HG02571 (cell line): Measurements from ENCODE around the gene KRT31.
"Not testable (repeated sequence)": the region's sequence is repeated elsewhere in the genome, so short reads cannot be mapped to it uniquely, and the experiment has no call there.

Experiments used
- ATAC-seq: cut with Tn5 transposase; IDR thresholded peaks from one replicate; pipeline ENCODE4 v1.9.1; 2021; ENCODE audit warnings: mild to moderate bottlenecking, moderate library complexity; ENCODE audit not compliant: unreplicated experiment

The KRT31 gene

GRCh38 chr17:41396996-41397660, at the start of gene KRT31:
KRT31 (minus strand) TSS chr17:41397608; CDS start chr17:41397539, 69 bp downstream.
- ATAC-seq: no peak

GRCh38 chr17:41446806-41447205, 49.4 kb upstream of the KRT31 start:
- ATAC-seq: no peak

GRCh38 chr17:41444640-41445039, 47.2 kb upstream of the KRT31 start:
- no peak for ATAC-seq

- no peak for ATAC-seq
Observed at GRCh38 chr17:41444186-41444585, 46.8 kb upstream of the KRT31 start.

- ATAC-seq: no peak
Observed at GRCh38 chr17:41442739-41443138, 45.3 kb upstream of the KRT31 start.

- ATAC-seq: no peak
Observed at GRCh38 chr17:41440531-41441033, 43.2 kb upstream of the KRT31 start, which contains the start of gene KRT38. KRT38 (minus strand) TSS chr17:41440983; CDS start chr17:41440921, 62 bp downstream.

- ATAC-seq: no peak
Observed at GRCh38 chr17:41439375-41439774, 42.0 kb upstream of the KRT31 start.

GRCh38 chr17:41437769-41438168, 40.4 kb upstream of the KRT31 start:
- ATAC-seq: no peak

- ATAC-seq: no peak
Observed at GRCh38 chr17:41437254-41437653, 39.8 kb upstream of the KRT31 start.

- ATAC-seq: no peak
Observed at GRCh38 chr17:41434415-41434814, 37.0 kb upstream of the KRT31 start.

GRCh38 chr17:41434005-41434404, 36.6 kb upstream of the KRT31 start:
- no peak for ATAC-seq

GRCh38 chr17:41433586-41433985, 36.2 kb upstream of the KRT31 start:
- ATAC-seq: no peak

GRCh38 chr17:41430376-41430775, 33.0 kb upstream of the KRT31 start:
- ATAC-seq: not testable (repeated sequence)

- ATAC-seq: no peak
Observed at GRCh38 chr17:41429667-41430066, 32.3 kb upstream of the KRT31 start.

GRCh38 chr17:41428591-41429291, 31.3 kb upstream of the KRT31 start:
- ATAC-seq: no peak

- no peak for ATAC-seq
Observed at GRCh38 chr17:41424111-41424635, 26.8 kb upstream of the KRT31 start, which contains the start of gene KRT37. KRT37 (minus strand) TSS chr17:41424585; CDS start chr17:41424523, 62 bp downstream.

GRCh38 chr17:41422586-41422985, 25.2 kb upstream of the KRT31 start:
- not testable (repeated sequence) for ATAC-seq

- ATAC-seq: no peak
Observed at GRCh38 chr17:41421617-41422016, 24.2 kb upstream of the KRT31 start.

GRCh38 chr17:41421116-41421515, 23.7 kb upstream of the KRT31 start:
- ATAC-seq: no peak

- ATAC-seq: no peak
Observed at GRCh38 chr17:41420134-41420533, 22.7 kb upstream of the KRT31 start.

- ATAC-seq: no peak
Observed at GRCh38 chr17:41419716-41420115, 22.3 kb upstream of the KRT31 start.
